Bone marrow (tissue), 2 donors: ENCODE data around the gene TFAP2D.

Experiments
- DNase-seq, 2 donors: peaks; one replicate each; lab custom pipeline; 2025; lab: John Stamatoyannopoulos, UW

Gene TFAP2D

GRCh38 chr6:50713226-50713625 lies at the start of gene TFAP2D:
Gene TFAP2D, plus strand, starts transcription at chr6:50713526. Its CDS starts 530 bp downstream, at chr6:50714056.
- no peak for DNase-seq

- no peak for DNase-seq
These were observed 49.5 kb upstream of the TFAP2D start for GRCh38 chr6:50663806-50664205.

DNA sequence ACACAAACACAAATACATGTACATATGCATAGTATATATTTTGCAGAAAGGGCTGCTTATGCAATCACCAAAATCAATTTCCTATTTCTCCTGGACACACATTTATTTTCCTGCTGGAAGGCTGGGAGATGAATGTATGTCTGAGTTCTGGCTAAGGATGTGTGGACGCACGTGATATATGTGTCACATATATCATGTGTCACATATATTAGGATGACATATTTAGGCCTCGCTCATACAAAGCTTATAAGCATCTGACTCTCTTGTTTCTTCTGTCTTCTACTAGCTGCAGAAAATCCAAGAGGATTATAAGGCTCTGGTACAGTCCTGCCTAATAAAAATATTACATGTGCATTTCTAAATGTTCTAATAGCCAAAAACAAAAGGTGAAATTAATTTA lies 47.2 kb upstream of the TFAP2D start:
- DNase-seq: no peak

DNA sequence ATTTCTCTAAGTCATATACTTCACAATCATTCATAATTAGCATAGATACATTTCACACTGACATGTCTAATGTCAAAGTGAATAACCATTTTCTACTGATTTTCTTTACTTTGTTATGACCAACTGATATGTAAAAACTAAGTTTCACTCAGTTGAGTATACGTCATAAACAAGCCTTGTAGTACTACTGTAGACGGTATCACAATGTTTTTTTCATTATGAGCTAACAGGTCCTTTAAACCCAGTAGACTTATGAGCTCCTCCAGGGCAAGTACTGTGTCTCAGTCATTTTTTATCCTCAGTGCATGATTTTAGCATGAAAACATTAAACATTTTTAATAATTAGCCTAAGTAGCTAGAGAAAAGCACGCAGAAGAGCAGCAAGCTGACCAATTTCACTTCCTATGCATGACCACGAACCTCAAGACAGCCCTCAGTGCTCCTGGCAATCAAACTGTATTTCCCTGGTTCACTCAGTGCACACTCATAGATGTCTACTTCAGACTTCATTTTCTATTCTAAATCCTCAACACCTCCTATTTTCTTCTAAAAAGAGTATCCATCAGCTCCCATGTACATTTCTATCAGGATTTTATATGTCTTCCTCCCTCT lies 32.0 kb upstream of the TFAP2D start:
- no peak for DNase-seq

DNA sequence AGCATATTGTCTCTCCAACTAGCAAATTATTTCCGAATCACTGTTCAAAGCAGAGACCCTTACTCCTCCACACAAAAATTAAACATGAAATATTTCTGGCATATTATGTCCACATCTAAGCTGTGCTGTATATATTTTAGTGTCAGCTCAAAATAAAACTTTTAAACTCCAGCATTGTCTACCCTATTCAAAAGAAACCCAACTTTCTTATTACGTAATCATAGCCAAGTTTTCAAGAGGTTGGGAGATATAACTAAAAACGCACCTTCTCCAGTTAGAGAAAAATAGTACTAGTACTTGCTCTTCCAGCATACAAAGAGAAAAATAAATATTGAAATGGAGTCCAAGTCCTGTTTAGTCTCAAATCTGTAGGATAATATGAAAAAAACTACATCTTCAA lies 24.1 kb upstream of the TFAP2D start:
- no peak for DNase-seq

GRCh38 chr6:50691814-50692495 lies 21.4 kb upstream of the TFAP2D start:
- no peak for DNase-seq

- DNase-seq: no peak
These were observed 14.8 kb upstream of the TFAP2D start for GRCh38 chr6:50698546-50698945.

DNA sequence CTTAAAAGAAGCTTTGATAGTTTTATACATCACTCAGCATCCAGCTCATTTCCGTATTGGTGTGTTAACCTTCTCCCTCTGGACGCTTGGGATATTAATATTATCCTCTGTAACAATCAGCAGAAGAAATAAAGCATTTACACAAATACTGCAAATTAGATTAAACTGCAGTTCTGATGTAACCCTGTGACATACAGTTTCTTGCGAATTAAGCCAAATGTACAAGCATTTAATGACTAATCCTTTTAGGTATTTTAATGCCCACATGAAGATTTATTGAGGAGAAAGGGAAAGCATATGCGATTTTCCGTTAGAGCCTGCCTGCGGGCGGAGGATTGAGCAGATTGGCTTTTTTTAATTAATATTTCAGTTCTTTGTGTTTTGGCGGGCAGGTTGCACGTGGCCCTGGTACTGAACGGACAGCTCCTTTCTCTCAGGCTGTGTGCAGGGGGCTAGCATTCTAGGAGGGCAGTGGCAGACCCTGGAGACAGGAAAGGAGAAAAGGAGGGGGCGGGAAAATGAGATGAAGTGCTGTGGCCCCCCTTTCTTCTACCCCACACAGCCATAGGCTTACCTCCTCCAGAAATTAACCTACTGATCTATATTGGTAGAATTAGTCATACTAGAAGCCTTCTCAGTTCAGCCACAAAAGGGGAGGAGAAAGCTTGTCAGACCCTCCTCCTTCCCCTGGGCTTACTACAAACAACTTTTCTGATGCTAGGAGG lies 14.1 kb upstream of the TFAP2D start:
- DNase-seq: no peak

DNA sequence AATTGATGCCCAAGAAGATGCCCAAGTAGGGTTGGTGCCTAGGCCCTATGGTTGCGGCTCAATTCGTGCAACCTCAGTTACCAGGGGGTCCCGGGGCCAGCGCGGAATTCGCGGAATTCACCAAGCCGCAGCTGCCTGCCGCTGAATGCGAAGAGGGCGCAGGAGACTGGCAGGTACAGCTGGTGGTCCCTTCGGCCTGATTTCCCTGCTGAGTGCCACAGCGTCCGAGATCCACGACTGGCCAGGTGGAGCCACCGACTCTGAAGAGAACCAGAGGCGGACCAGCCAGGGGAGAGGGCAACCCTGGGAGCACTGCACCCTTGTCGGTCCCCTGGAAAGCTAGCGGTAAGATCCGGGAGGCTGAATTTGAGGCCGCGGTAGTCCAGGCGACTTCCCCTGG lies 6.8 kb upstream of the TFAP2D start:
- DNase-seq: no peak

- DNase-seq: no peak
These were observed 6.1 kb upstream of the TFAP2D start for GRCh38 chr6:50707191-50707590.

DNA sequence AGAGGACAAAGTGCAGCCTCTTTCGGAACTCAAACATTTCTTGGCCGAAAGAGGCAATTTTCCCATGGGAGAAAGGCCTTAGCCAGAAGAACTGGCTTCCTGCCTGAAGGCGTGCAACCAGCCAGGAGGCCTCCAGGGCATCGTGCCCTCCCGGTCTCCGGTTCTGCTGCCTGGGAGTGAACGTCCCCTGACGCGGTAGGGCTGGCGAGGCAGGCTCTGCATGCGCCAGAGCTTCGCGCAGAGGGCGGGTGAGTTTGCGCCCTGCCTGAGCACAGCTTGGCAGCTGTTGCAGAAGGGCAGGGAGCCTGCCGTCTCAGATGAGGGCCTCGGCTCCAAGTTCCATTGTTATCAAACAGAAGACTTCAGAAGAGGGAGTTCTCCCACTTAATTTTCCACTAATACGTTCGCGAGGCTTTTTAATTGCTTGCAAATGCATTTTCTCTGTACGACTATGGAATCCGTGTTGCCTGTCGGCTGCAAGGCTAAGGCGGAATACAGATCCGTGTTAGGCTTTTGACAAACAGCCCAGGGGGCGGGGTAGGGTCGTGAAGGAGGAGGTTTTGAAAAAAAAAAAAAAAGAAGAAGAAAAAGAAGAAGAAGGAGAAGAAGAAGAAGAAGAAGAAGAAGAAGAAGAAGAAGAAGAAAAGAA lies 5.5 kb upstream of the TFAP2D start:
- no peak for DNase-seq

DNA sequence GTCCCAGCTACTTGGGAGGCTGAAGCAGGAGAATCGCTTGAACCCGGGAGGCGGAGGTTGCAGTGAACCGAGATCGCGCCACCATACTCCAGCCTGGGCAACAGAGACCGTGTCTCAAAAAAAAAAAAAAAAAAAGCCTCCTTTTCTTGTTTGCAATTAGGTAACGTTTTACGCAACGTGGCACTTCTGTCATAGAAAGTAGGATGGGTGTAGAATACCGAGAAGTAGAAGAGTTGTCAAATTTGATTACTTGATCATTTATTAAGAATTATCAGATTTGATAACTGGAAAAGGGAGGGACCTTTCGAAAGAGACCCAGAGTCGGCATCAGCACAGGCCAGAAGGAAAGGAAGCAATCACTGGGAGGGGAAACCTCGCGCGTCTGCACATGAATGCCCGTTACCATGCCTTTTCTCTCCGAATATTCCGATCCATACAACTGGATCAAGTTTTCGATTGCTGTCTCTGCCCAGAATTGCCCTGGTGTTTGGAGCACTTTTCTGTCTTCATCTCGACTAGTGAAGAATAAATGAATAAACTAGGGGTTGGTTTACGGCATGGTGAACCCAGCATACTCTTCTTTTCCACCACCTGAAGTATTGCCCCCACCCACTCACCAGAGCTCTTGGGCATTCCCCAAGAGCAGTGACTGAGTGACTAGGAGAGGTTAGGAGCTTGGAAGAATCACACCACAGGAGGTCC lies 4.5 kb upstream of the TFAP2D start:
- no peak for DNase-seq

DNA sequence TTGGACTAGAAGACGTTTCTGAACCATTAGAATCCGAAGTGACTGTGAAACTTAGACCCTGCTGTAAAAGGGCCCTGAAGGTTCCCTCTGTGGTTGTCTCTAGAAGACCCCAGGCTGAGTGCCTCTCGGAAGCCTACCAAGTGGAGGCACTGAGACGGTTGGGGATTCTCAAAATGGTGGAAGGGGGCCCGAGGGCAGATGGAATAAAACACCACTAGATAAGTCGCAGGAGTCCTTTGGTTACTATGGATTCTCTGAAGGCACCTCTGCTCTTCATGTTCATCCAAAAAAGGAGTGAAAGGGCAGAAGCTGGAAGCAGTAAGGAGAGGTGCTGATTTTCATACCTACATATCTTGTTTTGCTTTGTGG lies 4.0 kb upstream of the TFAP2D start:
- no peak for DNase-seq

- no peak for DNase-seq
These were observed 1.6 kb upstream of the TFAP2D start for GRCh38 chr6:50711686-50712085.

DNA sequence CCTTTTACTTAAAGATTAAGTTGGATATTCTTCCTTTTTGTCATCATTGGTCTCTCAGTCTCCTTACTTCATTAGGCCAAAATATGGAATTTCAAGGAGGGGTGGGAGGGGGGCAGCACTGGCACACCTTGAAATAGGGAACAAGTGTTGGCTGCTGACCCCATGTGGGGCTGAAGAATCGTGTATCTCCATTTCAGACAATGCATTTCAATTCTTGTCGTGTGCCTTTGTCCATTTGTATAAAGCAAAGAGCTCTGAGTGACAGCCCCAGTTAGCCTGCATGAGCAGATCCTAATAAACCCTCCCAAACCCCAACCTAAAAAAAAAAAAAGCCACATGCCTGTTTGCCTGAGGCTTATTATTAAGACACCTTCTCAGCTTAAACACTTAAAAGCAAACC lies 1.0 kb upstream of the TFAP2D start:
- no peak for DNase-seq

GRCh38 chr6:50713977-50714486 lies 706 bp downstream of the TFAP2D start:
- DNase-seq: no peak

GRCh38 chr6:50714487-50715379 lies 1.4 kb downstream of the TFAP2D start:
- DNase-seq: no peak

DNA sequence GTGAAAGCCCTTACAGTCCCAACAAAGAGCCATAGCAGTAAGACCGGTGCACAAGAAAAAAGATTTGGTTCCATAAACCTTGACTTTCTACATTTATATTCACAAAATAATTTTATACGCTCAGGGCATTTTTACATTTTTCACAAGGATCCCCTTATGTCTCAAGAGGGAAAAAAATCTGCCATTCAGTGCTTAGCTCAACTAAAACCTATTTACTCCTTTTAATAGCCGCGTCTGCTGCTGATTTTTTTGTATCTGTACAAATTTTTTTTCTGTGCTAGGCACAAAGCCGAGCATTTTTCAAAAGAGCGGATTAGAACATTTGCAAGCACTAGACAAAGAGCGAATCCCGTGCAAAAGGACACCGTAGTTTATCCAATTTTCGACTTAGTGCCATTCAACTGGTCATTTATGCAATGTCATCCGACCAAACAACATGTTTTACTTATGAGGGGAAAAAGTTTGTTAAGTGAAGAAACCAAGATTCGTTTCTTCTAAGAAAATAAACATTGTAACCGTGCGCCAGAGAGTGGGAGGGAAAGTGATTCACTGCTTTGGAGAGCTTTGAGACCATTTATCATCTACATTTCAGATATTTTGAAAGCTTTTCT lies 3.7 kb downstream of the TFAP2D start:
- DNase-seq: no peak

DNA sequence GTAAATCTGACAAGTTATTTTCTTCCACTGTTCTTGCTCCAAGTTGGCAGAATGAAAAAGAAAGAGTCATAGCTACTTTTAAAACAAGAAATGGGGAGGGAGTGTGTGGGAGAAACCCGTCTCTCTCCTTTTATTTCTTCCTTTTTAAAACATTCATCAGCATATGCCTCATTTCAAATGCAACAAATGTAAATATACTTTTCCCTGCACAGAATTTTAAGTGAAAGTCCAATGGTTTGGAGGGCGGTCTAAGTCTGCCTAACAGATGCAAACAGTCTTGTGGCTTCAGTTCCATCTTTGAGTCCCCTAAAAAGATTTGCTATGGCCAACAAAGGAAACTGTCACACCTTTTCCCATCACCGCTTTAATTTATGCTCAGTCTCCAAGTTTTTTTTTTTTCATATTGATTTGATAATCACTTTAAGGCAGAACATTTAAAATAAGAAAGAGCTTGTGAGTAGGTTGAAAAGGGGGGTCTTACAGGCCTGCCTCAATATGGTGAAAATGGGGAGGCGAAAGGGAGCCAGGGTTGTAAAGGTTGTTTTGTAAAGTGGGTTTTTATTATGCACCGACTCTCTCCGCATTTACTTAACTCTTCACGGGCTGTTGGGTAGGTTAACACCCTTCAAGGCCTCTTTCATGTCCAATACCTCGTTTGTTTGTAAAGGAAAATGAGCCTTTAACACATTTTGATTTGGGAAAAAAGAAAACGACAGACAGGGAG lies 4.6 kb downstream of the TFAP2D start:
- no peak for DNase-seq

GRCh38 chr6:50718566-50718965 lies 5.2 kb downstream of the TFAP2D start:
- DNase-seq: no peak
